Gastroesophageal sphincter (tissue), 3 donors: ENCODE data around the gene RBM43.
"Not testable (repeated sequence)": the region's sequence is repeated elsewhere in the genome, so short reads cannot be mapped to it uniquely, and the experiment has no call there.

Source experiments
- POLR2A ChIP-seq, 2 donors: fragments of 450-650 bp; IDR thresholded peaks; one replicate each; pipeline ENCODE4 v1.6.1; 2017; ENCODE audit warnings: antibody characterized with exemption in 2 of 2, mild to moderate bottlenecking in 2 of 2, moderate library complexity in 1 of 2
- TF ChIP-seq, protein P1 (sequence below), 4 experiments: fragments of 200-600 bp in 2 of 4; fragments of 450-650 bp in 2 of 4; sonication (generic) in 1 of 4; IDR thresholded peaks; one replicate each; pipeline ENCODE4 v1.5.1; 2017 to 2019; ENCODE audit warnings: antibody characterized with exemption in 4 of 4, mild to moderate bottlenecking in 2 of 4, moderate library complexity in 2 of 4

DNA sequence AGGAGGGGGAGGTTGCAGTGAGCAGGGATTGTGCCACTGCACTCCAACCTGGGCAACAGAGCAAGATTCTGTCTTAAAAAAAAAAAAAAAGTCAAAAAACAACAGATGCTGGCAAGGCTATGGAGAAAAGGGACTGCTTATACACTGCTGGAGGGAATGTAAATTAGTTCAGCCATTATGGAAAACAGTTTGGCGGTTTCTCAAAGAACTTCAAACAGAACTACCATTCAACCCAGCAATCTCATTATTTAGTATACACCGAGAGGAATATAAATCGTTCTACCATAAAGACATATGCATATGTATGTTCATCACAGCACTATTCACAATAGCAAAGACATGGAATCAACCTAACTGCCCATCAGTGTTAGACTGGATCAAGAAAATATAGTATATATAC is 27.9 kb downstream of the RBM43 start:
- not testable (repeated sequence) for TF ChIP-seq POLR2A (IDR thresholded peaks at IDR 0.05)
- TF ChIP-seq, protein P1, sequence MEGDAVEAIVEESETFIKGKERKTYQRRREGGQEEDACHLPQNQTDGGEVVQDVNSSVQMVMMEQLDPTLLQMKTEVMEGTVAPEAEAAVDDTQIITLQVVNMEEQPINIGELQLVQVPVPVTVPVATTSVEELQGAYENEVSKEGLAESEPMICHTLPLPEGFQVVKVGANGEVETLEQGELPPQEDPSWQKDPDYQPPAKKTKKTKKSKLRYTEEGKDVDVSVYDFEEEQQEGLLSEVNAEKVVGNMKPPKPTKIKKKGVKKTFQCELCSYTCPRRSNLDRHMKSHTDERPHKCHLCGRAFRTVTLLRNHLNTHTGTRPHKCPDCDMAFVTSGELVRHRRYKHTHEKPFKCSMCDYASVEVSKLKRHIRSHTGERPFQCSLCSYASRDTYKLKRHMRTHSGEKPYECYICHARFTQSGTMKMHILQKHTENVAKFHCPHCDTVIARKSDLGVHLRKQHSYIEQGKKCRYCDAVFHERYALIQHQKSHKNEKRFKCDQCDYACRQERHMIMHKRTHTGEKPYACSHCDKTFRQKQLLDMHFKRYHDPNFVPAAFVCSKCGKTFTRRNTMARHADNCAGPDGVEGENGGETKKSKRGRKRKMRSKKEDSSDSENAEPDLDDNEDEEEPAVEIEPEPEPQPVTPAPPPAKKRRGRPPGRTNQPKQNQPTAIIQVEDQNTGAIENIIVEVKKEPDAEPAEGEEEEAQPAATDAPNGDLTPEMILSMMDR (IDR thresholded peaks at IDR 0.05) = not testable (repeated sequence)
